MCF 10A (cell line): Measurements from ENCODE around the gene REPIN1. TPM values are rescaled to one million over a fixed set of nuclear protein-coding genes. Genes with fewer than 3 reads are reported as not detected.

ENCODE experiments used
- BruUV-seq: library from RNA; stranded (reverse); fragments of 400-500 nt; replicated peaks from 2 replicates; lab custom pipeline; 2021; lab: Mats Ljungman, UMichigan
- CTCF ChIA-PET: fragments of 300-600 bp; sonication (Branson Sonifier 250); formaldehyde crosslinking; extraction: SDS; loops from one replicate; lab custom pipeline; 2021; ENCODE audit warnings: antibody characterized with exemption, inconsistent platforms; lab: Yijun Ruan, JAX
- POLR2A ChIA-PET: fragments of 300-600, 350-650 bp; sonication (Branson Sonifier 250); formaldehyde crosslinking; extraction: SDS; loops from one replicate; lab custom pipeline; 2020; ENCODE audit warnings: antibody characterized with exemption, inconsistent platforms; lab: Yijun Ruan, JAX
- DNase-seq: peaks from one replicate; pipeline ENCODE4 v3.0.0-alpha.2; 2018; ENCODE audit not compliant: unreplicated experiment
- H3K27ac Mint-ChIP-seq: one replicate; pipeline ENCODE4 v1.8.0; 2022; ENCODE audit warnings: mild to moderate bottlenecking, low read depth, mixed read lengths; ENCODE audit not compliant: unreplicated experiment
- H3K27me3 Mint-ChIP-seq: one replicate; pipeline ENCODE4 v1.8.0; 2022; ENCODE audit warnings: mixed read lengths; ENCODE audit not compliant: insufficient read depth, unreplicated experiment
- H3K36me3 Mint-ChIP-seq: one replicate; pipeline ENCODE4 v1.8.0; 2022; ENCODE audit warnings: mild to moderate bottlenecking, moderate library complexity, mixed read lengths; ENCODE audit not compliant: insufficient read depth, unreplicated experiment
- H3K4me1 Mint-ChIP-seq: one replicate; pipeline ENCODE4 v1.8.0; 2022; ENCODE audit warnings: mixed read lengths; ENCODE audit not compliant: insufficient read depth, unreplicated experiment
- H3K4me3 Mint-ChIP-seq: one replicate; pipeline ENCODE4 v1.8.0; 2022; ENCODE audit warnings: mild to moderate bottlenecking, moderate library complexity, mixed read lengths; ENCODE audit not compliant: unreplicated experiment
- H3K9me3 Mint-ChIP-seq: one replicate; pipeline ENCODE4 v1.8.0; 2022; ENCODE audit warnings: mixed read lengths; ENCODE audit not compliant: unreplicated experiment
- intact Hi-C: fragments of 100-400 bp; cut with micrococcal nuclease; formaldehyde crosslinking; loops from 2 replicates; pipeline ENCODE4 v1.14.1; 2022
- total RNA-seq: library from RNA; stranded (reverse); gene quantifications from 2 replicates; pipeline ENCODE4 v1.2.3, GENCODE V29; 2022
- TF ChIP-seq, protein P1 (sequence below): fragments of 200-600 bp; IDR thresholded peaks from one replicate; pipeline ENCODE4 v1.8.0; 2022; ENCODE audit warnings: antibody characterized with exemption, mild to moderate bottlenecking; ENCODE audit not compliant: unreplicated experiment

REPIN1 gene
- total RNA-seq, 1 experiment from 2014 or later = 80.8 TPM

DNA sequence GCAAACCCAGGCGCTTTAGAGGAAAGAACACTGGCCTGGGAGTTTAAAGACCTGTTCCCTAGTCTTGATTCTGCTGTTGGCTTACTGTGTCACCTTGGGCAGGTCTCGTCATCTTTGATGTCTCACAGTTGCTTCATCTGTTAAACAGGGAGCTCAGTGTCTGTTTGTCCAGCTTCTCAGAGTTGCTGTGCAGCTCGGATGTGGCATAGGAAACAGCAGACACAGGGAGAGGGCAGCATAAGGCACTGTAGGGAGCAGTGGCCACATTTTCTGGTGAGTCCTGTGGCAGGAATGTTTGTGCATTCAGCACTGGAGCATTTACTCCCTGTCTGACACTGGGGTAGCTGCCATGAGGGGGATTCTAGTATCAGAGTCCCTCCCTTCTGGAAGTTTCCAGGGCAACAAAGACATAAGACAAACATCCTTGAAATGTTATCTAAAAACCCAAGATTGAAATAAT is 2.0 kb downstream of the REPIN1 start:
- Mint-ChIP-seq H3K27me3 (no peaks in the 10 kb centered on the region), H3K4me3 (peak overlapping the region; percentile 90), H3K27ac (peak overlapping the region; percentile 42), H3K36me3 (peaks cover 35% of the 10 kb centered on the region), H3K9me3 (no peaks in the 10 kb centered on the region), H3K4me1 (no peaks in the 10 kb centered on the region)
- TF ChIP-seq, protein P1, sequence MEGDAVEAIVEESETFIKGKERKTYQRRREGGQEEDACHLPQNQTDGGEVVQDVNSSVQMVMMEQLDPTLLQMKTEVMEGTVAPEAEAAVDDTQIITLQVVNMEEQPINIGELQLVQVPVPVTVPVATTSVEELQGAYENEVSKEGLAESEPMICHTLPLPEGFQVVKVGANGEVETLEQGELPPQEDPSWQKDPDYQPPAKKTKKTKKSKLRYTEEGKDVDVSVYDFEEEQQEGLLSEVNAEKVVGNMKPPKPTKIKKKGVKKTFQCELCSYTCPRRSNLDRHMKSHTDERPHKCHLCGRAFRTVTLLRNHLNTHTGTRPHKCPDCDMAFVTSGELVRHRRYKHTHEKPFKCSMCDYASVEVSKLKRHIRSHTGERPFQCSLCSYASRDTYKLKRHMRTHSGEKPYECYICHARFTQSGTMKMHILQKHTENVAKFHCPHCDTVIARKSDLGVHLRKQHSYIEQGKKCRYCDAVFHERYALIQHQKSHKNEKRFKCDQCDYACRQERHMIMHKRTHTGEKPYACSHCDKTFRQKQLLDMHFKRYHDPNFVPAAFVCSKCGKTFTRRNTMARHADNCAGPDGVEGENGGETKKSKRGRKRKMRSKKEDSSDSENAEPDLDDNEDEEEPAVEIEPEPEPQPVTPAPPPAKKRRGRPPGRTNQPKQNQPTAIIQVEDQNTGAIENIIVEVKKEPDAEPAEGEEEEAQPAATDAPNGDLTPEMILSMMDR = no peak
- BruUV-seq = no TSS peak
- ChIA-PET CTCF (interaction anchor here (0.6 to 2.5 kb wide), 4 partner anchors 7 to 932 kb away, joined by 3 to 16 read pairs (median 6); no protein-coding TSS in a partner anchor), POLR2A (interaction anchor here (0.6 to 3.4 kb wide), 4 partner anchors 7 to 53 kb away, joined by 3 to 49 read pairs (median 16); no protein-coding TSS in a partner anchor)
- intact Hi-C loops = no loop called here
- no peak for DNase-seq

DNA sequence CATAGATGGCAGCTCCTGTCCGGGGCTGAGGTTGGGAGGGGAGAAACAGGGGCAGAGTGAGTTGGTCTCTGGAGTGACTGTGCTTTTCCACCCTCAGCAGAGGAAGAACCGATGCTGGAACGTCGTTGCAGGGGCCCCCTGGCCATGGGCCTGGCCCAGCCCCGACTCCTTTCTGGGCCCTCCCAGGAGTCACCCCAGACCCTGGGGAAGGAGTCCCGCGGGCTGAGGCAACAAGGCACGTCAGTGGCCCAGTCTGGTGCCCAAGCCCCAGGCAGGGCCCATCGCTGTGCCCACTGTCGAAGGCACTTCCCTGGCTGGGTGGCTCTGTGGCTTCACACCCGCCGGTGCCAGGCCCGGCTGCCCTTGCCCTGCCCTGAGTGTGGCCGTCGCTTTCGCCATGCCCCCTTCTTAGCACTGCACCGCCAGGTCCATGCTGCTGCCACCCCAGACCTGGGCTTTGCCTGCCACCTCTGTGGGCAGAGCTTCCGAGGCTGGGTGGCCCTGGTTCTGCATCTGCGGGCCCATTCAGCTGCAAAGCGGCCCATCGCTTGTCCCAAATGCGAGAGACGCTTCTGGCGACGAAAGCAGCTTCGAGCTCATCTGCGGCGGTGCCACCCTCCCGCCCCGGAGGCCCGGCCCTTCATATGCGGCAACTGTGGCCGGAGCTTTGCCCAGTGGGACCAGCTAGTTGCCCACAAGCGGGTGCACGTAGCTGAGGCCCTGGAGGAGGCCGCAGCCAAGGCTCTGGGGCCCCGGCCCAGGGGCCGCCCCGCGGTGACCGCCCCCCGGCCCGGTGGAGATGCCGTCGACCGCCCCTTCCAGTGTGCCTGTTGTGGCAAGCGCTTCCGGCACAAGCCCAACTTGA is 2.7 kb downstream of the REPIN1 start:
- Mint-ChIP-seq H3K36me3 (peaks cover 35% of the 10 kb centered on the region), H3K4me1 (peaks cover 5% of the 10 kb centered on the region), H3K27me3 (no peaks in the 10 kb centered on the region), H3K4me3 (no peak overlapping the region), H3K27ac (peak overlapping the region; percentile 42), H3K9me3 (no peaks in the 10 kb centered on the region)
- TF ChIP-seq, protein P1 = no peak
- POLR2A ChIA-PET = interaction anchor here (0.6 to 3.4 kb wide), 3 partner anchors 9 to 53 kb away, joined by 3 to 28 read pairs (median 3); no protein-coding TSS in a partner anchor
- CTCF ChIA-PET = interaction anchor here (0.6 to 2.5 kb wide), 2 partner anchors 15 to 931 kb away, joined by 3 to 16 read pairs; no protein-coding TSS in a partner anchor
- intact Hi-C loops = no loop called here
- no peak for DNase-seq
- no TSS peak for BruUV-seq

DNA sequence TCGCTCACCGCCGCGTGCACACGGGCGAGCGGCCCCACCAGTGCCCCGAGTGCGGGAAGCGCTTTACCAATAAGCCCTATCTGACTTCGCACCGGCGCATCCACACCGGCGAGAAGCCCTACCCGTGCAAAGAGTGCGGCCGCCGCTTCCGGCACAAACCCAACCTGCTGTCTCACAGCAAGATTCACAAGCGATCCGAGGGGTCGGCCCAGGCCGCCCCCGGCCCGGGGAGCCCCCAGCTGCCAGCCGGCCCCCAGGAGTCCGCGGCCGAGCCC is 3.3 kb downstream of the REPIN1 start:
- TF ChIP-seq, protein P1 = no peak
- H3K27ac Mint-ChIP-seq = no peak overlapping the region
- intact Hi-C loops = no loop called here
- DNase-seq = no peak
- H3K4me3 Mint-ChIP-seq = no peak overlapping the region
- H3K27me3 Mint-ChIP-seq = no peaks in the 10 kb centered on the region
- H3K9me3 Mint-ChIP-seq = no peaks in the 10 kb centered on the region
- ChIA-PET CTCF (no interaction called here), POLR2A (no interaction called here)
- peaks cover 6% of the 10 kb centered on the region for H3K4me1 Mint-ChIP-seq
- BruUV-seq = no TSS peak
- H3K36me3 Mint-ChIP-seq = peaks cover 35% of the 10 kb centered on the region

DNA sequence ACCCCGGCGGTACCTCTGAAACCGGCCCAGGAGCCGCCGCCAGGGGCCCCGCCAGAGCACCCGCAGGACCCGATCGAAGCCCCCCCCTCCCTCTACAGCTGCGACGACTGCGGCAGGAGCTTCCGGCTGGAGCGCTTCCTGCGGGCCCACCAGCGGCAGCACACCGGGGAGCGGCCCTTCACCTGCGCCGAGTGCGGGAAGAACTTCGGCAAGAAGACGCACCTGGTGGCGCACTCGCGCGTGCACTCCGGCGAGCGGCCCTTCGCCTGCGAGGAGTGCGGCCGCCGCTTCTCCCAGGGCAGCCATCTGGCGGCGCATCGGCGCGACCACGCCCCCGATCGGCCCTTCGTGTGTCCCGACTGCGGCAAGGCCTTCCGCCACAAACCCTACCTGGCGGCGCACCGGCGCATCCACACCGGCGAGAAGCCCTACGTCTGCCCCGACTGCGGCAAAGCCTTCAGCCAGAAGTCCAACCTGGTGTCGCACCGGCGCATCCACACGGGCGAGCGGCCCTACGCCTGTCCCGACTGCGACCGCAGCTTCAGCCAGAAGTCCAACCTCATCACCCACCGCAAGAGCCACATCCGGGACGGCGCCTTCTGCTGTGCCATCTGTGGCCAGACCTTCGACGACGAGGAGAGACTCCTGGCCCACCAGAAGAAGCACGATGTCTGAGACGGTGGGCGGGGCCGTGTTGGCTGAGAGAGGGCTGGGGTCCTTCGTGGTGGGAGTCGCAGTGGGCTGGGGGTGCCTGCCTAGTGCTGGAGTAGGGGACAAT is 3.8 kb downstream of the REPIN1 start:
- H3K4me1 Mint-ChIP-seq = peaks cover 6% of the 10 kb centered on the region

More for the DNA sequence above, 3.8 kb downstream of the REPIN1 start:
- TF ChIP-seq, protein P1 = no peak
- no peaks in the 10 kb centered on the region for H3K9me3 Mint-ChIP-seq
- ChIA-PET POLR2A (no interaction called here), CTCF (interaction anchor here (0.6 kb wide), 1 partner anchor 33 kb away, joined by 3 read pairs; a partner anchor contains a TSS)
- no peak overlapping the region for H3K4me3 Mint-ChIP-seq
- H3K27ac Mint-ChIP-seq = peak overlapping the region; percentile 67
- H3K27me3 Mint-ChIP-seq = no peaks in the 10 kb centered on the region
- no TSS peak for BruUV-seq
- no peak for DNase-seq
- intact Hi-C loops = no loop called here
- peaks cover 35% of the 10 kb centered on the region for H3K36me3 Mint-ChIP-seq
